Iris pigment epithelial cell (primary cell): ENCODE results near the gene TMEM141.
"Not testable (repeated sequence)": the region's sequence is repeated elsewhere in the genome, so short reads cannot be mapped to it uniquely, and the experiment has no call there.

Experiments
- DNase-seq: peaks from one replicate; pipeline ENCODE4 v3.0.0-alpha.2; 2011; ENCODE audit warnings: low read depth

Gene TMEM141

GRCh38 chr9:136755302-136756133 lies 35.6 kb upstream of the TMEM141 start:
- DNase-seq: not testable (repeated sequence)

- no peak for DNase-seq
Observed at GRCh38 chr9:136756134-136756438, 35.1 kb upstream of the TMEM141 start.

GRCh38 chr9:136756836-136757235 lies 34.3 kb upstream of the TMEM141 start:
- no peak for DNase-seq

DNA sequence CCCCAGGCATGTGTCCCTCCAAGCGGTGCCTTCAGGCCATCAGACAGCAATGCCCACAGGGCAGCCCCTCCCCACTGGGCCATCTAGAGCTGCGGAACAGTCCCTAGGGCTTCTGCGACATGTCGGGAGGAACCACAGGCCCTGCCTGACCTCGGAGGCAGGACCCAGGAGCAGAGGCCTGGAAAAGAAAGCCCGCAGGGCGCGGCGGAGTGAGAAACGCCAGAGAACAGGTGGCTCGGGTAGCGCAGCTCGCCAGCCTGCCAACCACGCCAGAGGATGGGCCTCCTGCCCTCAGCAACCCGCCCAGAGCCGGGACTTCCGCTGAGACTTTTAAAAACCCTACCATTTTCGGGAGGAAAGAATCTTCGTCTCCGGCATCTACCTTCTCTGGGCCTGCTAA lies 33.8 kb upstream of the TMEM141 start:
- no peak for DNase-seq

DNA sequence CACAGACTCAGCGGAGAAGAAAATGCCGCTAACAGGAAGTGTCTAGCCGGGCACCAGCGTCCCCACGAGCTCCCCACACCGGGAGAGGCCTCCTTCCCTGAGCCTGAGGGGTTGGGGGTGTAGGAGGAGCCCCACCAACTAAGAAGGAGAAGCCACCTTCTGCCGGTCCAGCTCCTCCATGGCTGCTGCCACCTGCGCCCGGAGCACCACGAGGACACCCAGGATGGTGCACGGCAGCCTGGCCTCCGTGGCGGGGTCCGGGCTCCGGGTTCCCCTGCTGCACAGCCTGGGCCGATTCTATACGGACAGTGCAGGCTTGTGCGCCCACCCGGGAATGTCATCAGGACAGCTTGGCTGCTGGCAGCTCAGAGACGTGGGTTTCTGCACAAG lies 33.4 kb upstream of the TMEM141 start:
- no peak for DNase-seq

DNA sequence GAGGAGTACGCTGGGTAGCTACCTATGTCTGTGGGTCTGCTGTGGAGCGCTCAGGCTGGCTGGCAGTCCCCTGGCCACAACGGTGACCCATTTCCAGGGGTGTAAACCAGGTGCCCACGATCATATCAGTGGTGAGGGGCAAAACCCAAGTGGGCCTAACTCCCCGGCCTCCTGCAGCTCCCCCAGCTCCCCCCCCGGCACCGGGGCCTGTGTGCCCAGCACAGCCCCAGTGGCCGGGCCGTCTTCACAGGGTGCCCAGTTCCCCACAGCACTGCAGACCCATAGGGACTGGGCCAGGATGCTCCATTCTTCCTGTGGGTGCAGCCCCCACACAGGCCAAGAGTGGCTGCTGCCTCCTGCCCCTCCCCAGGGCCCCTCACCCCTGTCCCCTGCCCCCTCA lies 32.1 kb upstream of the TMEM141 start:
- DNase-seq: no peak

- no peak for DNase-seq
Observed at GRCh38 chr9:136759436-136760325, 31.5 kb upstream of the TMEM141 start.

DNA sequence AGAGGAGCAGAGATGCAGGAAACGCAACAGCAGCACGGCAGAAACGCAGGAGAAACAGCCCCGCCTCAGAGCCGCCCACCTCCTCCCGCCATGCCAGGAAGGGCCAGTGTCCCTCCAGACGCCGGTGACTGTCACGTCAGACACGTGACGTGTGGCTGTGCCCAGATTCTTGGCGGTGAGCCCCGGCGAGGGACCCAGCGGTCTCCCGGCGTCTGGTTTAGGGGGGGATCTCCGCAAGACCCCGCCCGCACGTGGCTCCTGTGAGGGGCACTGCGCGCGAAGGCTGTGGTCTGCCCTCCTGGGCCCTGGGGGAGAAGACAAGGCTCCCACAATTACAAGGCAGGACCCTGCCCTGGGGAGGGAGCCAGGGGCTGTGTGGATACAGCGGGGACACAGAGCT lies 30.7 kb upstream of the TMEM141 start:
- no peak for DNase-seq

- peak; percentile 62 for DNase-seq
Observed at GRCh38 chr9:136760834-136761544, 30.2 kb upstream of the TMEM141 start.

DNA sequence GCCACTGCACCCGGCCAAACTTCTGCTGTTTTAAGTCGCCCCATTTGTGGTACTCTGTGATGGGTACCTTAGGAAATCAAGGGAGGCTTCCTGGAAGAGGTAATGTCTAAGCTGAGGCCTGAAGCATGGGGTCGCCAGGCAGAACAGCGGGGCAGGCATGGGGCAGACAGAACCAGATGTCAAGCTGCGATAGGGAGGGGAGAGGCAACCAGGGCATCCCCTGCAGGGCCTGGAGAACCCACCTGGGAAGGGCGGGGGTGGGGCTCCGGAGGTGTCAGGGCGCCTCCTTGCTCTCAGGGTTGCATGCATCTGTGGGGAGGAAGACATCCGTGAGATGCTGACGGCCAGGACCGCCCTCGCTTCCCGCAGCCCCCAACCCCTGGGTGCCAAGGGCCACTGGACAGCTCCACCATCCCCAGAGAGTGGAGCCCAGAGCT lies 29.6 kb upstream of the TMEM141 start:
- no peak for DNase-seq

- DNase-seq: no peak
Observed at GRCh38 chr9:136762221-136762691, 28.9 kb upstream of the TMEM141 start.

DNA sequence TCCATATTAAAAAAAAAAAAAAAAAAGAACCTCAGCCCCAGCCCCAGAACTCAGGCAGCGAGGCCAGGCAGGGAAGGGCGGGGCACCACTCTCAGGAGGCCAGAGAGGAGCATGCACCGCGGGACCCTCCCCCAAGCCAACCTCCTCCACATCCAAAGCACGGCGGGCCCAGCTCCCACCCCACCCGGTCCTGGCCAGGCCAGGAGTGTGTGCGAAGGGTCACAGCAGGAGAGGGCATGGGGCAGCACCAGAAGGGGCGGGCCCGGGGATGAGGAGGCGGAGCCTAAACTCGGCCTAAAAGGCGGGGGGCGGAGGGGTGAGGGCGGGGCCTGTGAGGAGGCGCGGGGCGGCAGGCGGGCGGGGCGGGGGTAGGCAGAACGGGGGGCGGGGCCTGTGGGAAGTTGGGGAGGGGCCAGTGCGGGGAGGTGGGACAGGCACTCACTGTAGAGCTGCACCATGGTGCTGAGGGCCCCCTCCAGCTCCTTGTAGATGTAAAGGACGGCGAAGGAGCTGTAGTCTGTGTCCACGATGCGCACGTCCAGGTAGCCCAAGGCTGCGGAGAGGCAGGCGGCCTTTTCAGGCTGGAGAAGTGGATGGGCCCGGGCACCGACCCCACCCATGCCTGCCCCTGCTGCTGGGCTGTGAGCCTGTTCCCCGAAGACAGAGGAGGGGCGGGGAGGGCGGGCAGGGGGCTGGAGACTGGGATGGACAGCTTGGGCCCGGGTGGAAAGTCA lies 28.1 kb upstream of the TMEM141 start:
- no peak for DNase-seq

DNA sequence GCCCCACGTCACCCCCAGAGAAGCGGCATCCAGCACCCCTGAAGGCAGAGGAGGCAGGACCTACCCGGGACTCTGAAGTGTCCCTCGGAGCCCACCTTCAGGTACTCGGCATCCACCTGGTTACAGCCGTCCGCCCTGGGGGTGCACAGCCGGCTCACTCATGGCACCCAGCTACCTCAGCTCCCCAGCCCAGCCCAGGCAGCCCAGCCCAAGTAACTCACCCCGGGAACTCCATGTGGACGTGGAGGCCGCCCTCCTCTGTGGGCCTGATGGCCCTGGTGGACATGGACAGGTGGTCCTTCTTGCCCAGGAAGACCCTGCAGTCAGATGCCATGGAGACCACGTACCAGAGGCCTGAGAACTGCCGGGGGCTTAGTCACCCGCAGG lies 27.5 kb upstream of the TMEM141 start:
- DNase-seq: no peak

DNA sequence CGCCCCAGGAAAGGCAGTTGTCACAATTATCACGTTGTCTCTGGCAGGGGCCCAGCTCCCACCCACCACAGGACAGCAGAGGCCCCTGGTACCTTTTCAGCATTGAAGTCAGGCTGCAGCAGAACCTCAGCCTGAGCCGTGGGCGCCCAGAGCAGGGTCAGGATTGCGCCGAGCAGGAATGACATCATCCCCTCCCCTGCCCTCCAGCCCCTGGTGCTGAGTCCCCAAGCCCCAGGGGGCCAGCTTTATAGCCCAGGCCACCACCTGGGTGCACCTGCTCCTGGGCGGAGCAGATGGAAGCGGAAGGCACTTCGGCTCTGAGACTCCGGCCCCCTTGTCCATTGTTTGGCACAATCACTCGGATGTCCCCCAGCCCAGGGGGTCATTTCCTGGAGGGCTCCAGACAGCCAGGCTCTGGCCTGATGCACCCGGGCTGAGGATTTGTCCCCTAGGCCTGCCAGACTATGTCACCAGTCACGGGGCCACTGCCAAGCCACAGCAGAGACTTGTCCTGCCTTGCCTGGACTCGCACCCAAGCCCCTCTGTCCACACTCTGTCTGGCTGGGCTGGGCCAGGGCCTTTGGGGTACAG lies 26.7 kb upstream of the TMEM141 start, which contains the start of gene LCN15:
LCN15 (minus strand) TSS at position 218 of the 591 bp plus-strand sequence; CDS start at position 188, 30 bp downstream.
- DNase-seq: no peak

DNA sequence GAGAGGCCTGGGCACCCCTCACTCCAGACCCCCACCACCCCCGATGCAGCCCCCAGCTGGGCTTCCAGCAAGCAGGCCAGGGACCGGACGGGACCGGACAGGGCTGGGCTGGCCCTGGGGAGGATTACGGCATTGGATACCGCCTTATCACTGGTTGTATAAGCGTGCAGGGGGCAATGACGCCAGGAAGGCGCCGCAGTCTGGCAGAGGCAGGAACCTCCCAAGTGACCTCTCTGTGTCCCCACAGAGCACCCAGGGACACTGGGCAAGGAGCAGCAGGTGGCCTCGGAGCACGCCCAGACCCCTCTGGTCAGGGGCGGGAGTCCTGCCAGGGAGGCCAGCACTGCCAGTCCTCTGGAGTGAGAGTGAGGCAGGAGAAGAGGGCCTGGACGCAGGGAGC lies 26.1 kb upstream of the TMEM141 start:
- DNase-seq: no peak

DNA sequence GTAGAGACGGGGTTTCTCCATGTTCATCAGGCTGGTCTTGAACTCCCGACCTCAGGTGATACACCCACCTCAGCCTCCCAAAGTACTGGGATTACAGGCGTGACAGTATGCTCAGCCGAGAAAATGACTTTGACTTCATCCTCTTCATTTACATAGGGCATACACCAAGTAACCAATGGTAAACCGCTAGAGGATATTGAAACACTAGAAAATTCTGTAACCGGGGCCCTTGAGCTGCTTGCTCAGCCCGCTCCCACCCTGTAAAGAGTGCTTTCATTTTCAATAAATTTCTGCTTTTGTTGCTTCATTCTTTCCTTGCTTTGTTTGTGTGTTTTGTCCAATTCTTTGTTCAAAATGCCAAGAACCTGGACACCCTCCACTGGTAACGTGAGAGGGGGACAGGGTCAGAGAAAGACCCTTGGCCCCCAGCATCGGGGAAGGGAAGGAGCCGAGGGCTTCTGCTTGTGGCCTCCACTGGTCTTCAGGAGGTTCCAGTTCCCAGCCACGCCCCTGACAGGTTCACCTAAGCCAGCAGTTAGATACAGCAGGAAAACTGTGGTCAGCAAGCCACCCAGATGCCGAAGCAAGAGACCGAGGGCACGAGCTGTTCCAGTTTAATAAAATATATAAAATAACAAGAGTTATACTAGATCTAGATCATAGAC lies 25.3 kb upstream of the TMEM141 start:
- DNase-seq: not testable (repeated sequence)

GRCh38 chr9:136766410-136767120 lies 24.6 kb upstream of the TMEM141 start:
- DNase-seq: peak; percentile 42

DNA sequence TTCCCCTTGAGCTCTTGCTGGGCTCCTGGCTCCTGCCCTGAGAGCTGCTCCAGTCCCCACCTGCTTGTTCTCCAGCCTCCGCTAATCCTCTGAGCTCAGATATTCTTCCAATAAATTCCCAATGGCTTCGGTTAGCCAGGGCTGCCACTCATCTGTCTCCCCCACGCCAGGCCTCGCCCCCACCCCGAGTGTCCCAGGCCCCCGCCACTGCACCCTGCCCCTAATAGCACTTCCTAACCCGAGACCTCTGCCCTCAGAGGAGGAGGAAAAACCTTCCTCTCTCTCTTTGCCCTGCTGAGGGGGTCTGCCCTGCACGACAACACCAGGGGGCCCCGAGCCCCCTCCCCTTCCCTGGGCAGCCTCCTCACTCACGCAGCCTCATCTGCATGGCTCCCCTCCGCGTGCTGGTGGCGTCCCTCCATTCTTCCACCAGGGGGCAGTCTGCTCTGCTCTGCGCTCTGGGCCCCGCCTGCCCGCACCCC lies 21.4 kb upstream of the TMEM141 start:
- no peak for DNase-seq

DNA sequence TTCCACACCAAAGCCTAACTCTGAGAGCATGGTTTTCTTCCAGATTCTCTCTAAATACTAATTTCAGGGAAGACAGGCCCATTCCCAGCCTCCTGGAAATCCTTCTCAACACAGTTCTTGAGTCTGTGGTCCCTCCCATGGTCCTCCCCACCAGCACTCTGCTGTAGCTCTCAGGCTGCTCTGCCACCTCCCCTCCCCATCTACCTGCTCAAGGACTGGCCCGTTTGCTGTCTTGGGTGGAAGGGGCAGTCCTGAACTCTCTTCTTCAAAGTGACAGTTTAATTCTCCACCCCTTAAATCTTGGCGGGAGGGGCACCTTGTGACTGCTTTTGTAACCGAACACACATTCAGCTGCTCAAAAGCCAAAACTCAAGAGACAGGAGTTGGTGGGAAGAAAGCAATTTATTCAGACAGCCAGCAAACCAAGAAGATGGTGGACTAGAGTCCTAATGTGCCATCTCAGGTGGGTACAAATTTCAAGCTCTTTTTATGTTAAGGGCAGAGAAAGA lies 19.2 kb upstream of the TMEM141 start:
- DNase-seq: no peak
